Adrenal gland (tissue), 5 donors: ENCODE data around the gene TSHB.
"Not testable (repeated sequence)": the region's sequence is repeated elsewhere in the genome, so short reads cannot be mapped to it uniquely, and the experiment has no call there.

Experiments
- POLR2A ChIP-seq, 2 donors: fragments of 450-650 bp; IDR thresholded peaks; one replicate each; pipeline ENCODE4 v1.6.1; 2017; ENCODE audit warnings: antibody characterized with exemption in 2 of 2, mild to moderate bottlenecking in 2 of 2, moderate library complexity in 1 of 2
- TF ChIP-seq, protein P1 (sequence below), 6 experiments: fragments of 450-650 bp in 4 of 6; fragments of 200-600 bp in 2 of 6; sonication (generic) in 1 of 6; IDR thresholded peaks; 1 replicate in 5 of 6; 2 replicates in 1 of 6; pipeline versions ENCODE4 v1.5.1 to v1.8.0; 2016 to 2021; ENCODE audit warnings: antibody characterized with exemption in 6 of 6, mild to moderate bottlenecking in 2 of 6, moderate library complexity in 1 of 6
- donor health status: DM: no; HTN: no; CAD: no.

DNA sequence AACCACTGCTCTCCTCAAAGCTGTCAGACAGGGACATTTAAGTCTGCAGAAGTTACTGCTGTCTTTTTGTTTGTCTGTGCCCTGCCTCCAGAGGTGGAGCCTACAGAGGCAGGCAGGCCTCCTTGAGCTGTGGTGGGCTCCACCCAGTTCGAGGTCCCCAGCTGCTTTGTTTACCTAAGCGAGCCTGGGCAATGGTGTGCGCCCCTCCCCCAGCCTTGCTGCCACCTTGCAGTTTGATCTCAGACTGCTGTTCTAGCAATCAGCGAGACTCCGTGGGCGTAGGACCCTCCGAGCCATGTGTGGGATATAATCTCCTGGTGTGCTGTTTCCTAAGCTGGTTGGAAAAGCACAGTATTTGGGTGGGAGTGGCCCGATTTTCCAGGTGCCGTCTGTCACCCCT, 10.1 kb upstream of the TSHB start:
- TF ChIP-seq, protein P1, sequence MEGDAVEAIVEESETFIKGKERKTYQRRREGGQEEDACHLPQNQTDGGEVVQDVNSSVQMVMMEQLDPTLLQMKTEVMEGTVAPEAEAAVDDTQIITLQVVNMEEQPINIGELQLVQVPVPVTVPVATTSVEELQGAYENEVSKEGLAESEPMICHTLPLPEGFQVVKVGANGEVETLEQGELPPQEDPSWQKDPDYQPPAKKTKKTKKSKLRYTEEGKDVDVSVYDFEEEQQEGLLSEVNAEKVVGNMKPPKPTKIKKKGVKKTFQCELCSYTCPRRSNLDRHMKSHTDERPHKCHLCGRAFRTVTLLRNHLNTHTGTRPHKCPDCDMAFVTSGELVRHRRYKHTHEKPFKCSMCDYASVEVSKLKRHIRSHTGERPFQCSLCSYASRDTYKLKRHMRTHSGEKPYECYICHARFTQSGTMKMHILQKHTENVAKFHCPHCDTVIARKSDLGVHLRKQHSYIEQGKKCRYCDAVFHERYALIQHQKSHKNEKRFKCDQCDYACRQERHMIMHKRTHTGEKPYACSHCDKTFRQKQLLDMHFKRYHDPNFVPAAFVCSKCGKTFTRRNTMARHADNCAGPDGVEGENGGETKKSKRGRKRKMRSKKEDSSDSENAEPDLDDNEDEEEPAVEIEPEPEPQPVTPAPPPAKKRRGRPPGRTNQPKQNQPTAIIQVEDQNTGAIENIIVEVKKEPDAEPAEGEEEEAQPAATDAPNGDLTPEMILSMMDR (IDR thresholded peaks at IDR 0.05), result not testable (repeated sequence)
- TF ChIP-seq POLR2A (IDR thresholded peaks at IDR 0.05), result not testable (repeated sequence)
